ENCODE measurements around the gene RAD51B. TPM values are rescaled to one million over a fixed set of nuclear protein-coding genes. Genes with fewer than 3 reads are reported as not detected.

The RAD51B gene
- total and polyA plus RNA-seq, 2 of the 13 experiments (the other 11 are each of a cell fraction or from before 2014, with no cell fraction given) = 7.0 to 9.5 TPM

GRCh38 chr14:68469208-68469713 lies 649.7 kb downstream of the RAD51B start (continued):
- TF ChIP-seq ZUFSP (CRISPR knock-in tag; IDR thresholded peaks at IDR 0.05; ENCODE audit: borderline replicate concordance) (no peak), ZNF850 (CRISPR knock-in tag; conservative IDR thresholded peaks at IDR 0.05) (no peak), AHR (CRISPR knock-in tag; IDR thresholded peaks at IDR 0.05) (no peak), SETDB1 (CRISPR knock-in tag; IDR thresholded peaks at IDR 0.05; ENCODE audit: borderline replicate concordance) (no peak), CTCF (CRISPR knock-in tag; IDR thresholded peaks at IDR 0.05) (no peak), PHF5A (CRISPR knock-in tag; IDR thresholded peaks at IDR 0.05; ENCODE audit: low read depth, unreplicated experiment) (no peak), ZNF124 (CRISPR knock-in tag; IDR thresholded peaks at IDR 0.05) (no peak), ZNF660 (CRISPR knock-in tag; IDR thresholded peaks at IDR 0.05; ENCODE audit: borderline replicate concordance, low read depth) (no peak), SNAPC2 (CRISPR knock-in tag; IDR thresholded peaks at IDR 0.05) (peak; percentile 64; the same call in 1 of the 2 replicates), CREBL2 (CRISPR knock-in tag; IDR thresholded peaks at IDR 0.05; ENCODE audit: borderline replicate concordance) (no peak), ZFAT (CRISPR knock-in tag; conservative IDR thresholded peaks at IDR 0.05) (no peak), NFKBIZ (CRISPR knock-in tag; IDR thresholded peaks at IDR 0.05) (0 out of 2 replicates have a peak, but pooled peaks have one; percentile 49), SCMH1 (CRISPR knock-in tag; IDR thresholded peaks at IDR 0.05; ENCODE audit: borderline replicate concordance) (no peak), TBX3 (IDR thresholded peaks at IDR 0.05; ENCODE audit: borderline replicate concordance) (peak; percentile 95), POLR2AphosphoS5 (IDR thresholded peaks at IDR 0.05; ENCODE audit: low read depth, low read length) (no peak), ZNF839 (CRISPR knock-in tag; IDR thresholded peaks at IDR 0.05; ENCODE audit: borderline replicate concordance) (no peak), DR1 (CRISPR knock-in tag; IDR thresholded peaks at IDR 0.05) (no peak), ZNF775 (CRISPR knock-in tag; IDR thresholded peaks at IDR 0.05; ENCODE audit: borderline replicate concordance) (no peak)
- TF ChIP-seq, protein P1, sequence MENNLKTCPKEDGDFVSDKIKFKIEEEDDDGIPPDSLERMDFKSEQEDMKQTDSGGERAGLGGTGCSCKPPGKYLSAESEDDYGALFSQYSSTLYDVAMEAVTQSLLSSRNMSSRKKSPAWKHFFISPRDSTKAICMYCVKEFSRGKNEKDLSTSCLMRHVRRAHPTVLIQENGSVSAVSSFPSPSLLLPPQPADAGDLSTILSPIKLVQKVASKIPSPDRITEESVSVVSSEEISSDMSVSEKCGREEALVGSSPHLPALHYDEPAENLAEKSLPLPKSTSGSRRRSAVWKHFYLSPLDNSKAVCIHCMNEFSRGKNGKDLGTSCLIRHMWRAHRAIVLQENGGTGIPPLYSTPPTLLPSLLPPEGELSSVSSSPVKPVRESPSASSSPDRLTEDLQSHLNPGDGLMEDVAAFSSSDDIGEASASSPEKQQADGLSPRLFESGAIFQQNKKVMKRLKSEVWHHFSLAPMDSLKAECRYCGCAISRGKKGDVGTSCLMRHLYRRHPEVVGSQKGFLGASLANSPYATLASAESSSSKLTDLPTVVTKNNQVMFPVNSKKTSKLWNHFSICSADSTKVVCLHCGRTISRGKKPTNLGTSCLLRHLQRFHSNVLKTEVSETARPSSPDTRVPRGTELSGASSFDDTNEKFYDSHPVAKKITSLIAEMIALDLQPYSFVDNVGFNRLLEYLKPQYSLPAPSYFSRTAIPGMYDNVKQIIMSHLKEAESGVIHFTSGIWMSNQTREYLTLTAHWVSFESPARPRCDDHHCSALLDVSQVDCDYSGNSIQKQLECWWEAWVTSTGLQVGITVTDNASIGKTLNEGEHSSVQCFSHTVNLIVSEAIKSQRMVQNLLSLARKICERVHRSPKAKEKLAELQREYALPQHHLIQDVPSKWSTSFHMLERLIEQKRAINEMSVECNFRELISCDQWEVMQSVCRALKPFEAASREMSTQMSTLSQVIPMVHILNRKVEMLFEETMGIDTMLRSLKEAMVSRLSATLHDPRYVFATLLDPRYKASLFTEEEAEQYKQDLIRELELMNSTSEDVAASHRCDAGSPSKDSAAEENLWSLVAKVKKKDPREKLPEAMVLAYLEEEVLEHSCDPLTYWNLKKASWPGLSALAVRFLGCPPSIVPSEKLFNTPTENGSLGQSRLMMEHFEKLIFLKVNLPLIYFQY (CRISPR knock-in tag; IDR thresholded peaks at IDR 0.05; ENCODE audit: borderline replicate concordance) = no peak
- TF ChIP-seq, protein P2, sequence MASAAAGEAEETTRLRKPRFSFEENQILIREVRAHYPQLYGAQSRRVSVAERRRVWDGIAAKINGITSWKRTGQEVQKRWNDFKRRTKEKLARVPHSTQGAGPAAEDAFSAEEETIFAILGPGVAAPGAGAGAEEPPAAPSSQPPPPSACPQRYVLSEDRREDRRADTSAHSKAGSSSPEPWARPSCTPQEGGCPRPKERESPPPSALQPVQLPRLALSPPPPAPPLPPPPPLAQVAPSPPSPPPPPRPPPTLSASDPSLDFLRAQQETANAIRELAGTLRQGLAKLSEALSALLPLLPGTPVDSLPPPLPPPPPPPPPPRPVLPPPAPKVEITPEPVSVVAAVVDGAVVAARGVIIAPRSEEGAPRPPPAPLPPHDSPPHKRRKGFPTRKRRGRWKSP (CRISPR knock-in tag; IDR thresholded peaks at IDR 0.05) = 0 out of 2 replicates have a peak, but pooled peaks have one; percentile 34

All from HepG2 (cell line).